B cell (primary cell): Measurements from ENCODE around the gene POU2F3. TPM values are rescaled to one million over a fixed set of nuclear protein-coding genes. Genes with fewer than 3 reads are reported as not detected.

Source experiments
- ATAC-seq: fragments of 200-7000 bp; cut with Tn5 transposase; one replicate; pipeline ENCODE4 v1.10.0; 2021; ENCODE audit warnings: low read depth, mild to moderate bottlenecking, moderate number of reproducible peaks, moderate library complexity
- CTCF ChIA-PET: fragments of 350-600 bp; sonication (Branson Sonifier 250); formaldehyde crosslinking; loops from one replicate; lab custom pipeline; 2021; ENCODE audit warnings: antibody characterized with exemption, inconsistent platforms; lab: Charles Lee
- POLR2A ChIA-PET: fragments of 350-600 bp; sonication (Branson Sonifier 250); formaldehyde crosslinking; loops from one replicate; lab custom pipeline; 2021; ENCODE audit warnings: antibody characterized with exemption; lab: Charles Lee
- DNase-seq: peaks from one replicate; pipeline ENCODE4 v3.0.0; 2013
- H2AFZ ChIP-seq: 2 replicates; pipeline ENCODE4 v1.6.1; 2012; ENCODE audit warnings: mild to moderate bottlenecking, low read depth, low read length; ENCODE audit not compliant: insufficient read depth, poor library complexity, severe bottlenecking
- H3K27ac ChIP-seq, 2 donors: 1 replicate in 1 of 2; 2 replicates in 1 of 2; pipeline ENCODE4 v1.5.1; 2012 to 2013; ENCODE audit warnings: low read length in 2 of 2, mild to moderate bottlenecking in 2 of 2, moderate library complexity in 1 of 2
- H3K27me3 ChIP-seq, 4 experiments: fragments of 200-600 bp in 1 of 4; sonication (generic) in 1 of 4; replicated peaks in 1 of 4; 1 replicate in 2 of 4; 2 replicates in 2 of 4; pipeline versions ENCODE4 v1.6.1 to v1.7.0; 2013 to 2016; ENCODE audit warnings: low read length in 3 of 4, mild to moderate bottlenecking in 2 of 4, mixed read lengths in 1 of 4, moderate library complexity in 1 of 4; ENCODE audit not compliant: insufficient read depth in 4 of 4, control insufficient read depth in 3 of 4; ENCODE audit errors: control extremely low read depth in 1 of 4
- H3K36me3 ChIP-seq, 2 experiments: replicated peaks in 1 of 2; 1 replicate in 1 of 2; 2 replicates in 1 of 2; pipeline versions ENCODE4 v1.6.1 to v1.7.1; 2013; ENCODE audit warnings: low read length in 1 of 2; ENCODE audit not compliant: insufficient read depth in 2 of 2, control insufficient read depth in 1 of 2; ENCODE audit errors: control extremely low read depth in 1 of 2, extremely low read depth in 1 of 2
- H3K4me1 ChIP-seq, 2 donors: fragments of 200-600 bp in 1 of 2; sonication (generic) in 1 of 2; 1 replicate in 1 of 2; 2 replicates in 1 of 2; pipeline versions ENCODE4 v1.5.1 to v1.6.1; 2013 to 2017; ENCODE audit warnings: low read length in 2 of 2; ENCODE audit not compliant: control insufficient read depth in 2 of 2, insufficient read depth in 2 of 2
- H3K4me2 ChIP-seq: replicated peaks from 2 replicates; pipeline ENCODE3; 2012; ENCODE audit warnings: mild to moderate bottlenecking, low read depth, low read length; ENCODE audit not compliant: poor library complexity, severe bottlenecking
- H3K4me3 ChIP-seq, 5 experiments: fragments of 200-600 bp in 1 of 5; sonication (generic) in 1 of 5; 1 replicate in 3 of 5; 2 replicates in 2 of 5; pipeline versions ENCODE4 v1.5.1 to v1.7.0; 2011 to 2016; ENCODE audit warnings: low read length in 4 of 5, mild to moderate bottlenecking in 4 of 5, low read depth in 2 of 5, control low read depth in 1 of 5, moderate library complexity in 1 of 5; ENCODE audit not compliant: insufficient read depth in 1 of 5; ENCODE audit errors: control extremely low read depth in 1 of 5, extremely low read depth in 1 of 5
- H3K79me2 ChIP-seq: fragments of 200-600 bp; sonication (generic); one replicate; pipeline ENCODE4 v1.6.0; 2016; ENCODE audit warnings: low read length; ENCODE audit not compliant: control insufficient read depth, insufficient read depth
- H3K9ac ChIP-seq: fragments of 200-600 bp; sonication (generic); 2 replicates; pipeline ENCODE4 v1.6.1; 2017; ENCODE audit warnings: mild to moderate bottlenecking, low read length, moderate library complexity
- H3K9me3 ChIP-seq, 3 donors: one replicate each; pipeline versions ENCODE4 v1.6.1 to v1.7.1; 2013; ENCODE audit warnings: low read length in 2 of 3; ENCODE audit not compliant: control insufficient read depth in 2 of 3, insufficient read depth in 1 of 3; ENCODE audit errors: control extremely low read depth in 1 of 3
- H4K20me1 ChIP-seq: 2 replicates; pipeline ENCODE4 v1.6.0; 2012; ENCODE audit warnings: mild to moderate bottlenecking, low read length; ENCODE audit not compliant: insufficient read depth, control insufficient read depth, poor library complexity, severe bottlenecking
- H3K27ac Mint-ChIP-seq: one replicate; pipeline ENCODE4 v1.8.0; 2021; ENCODE audit warnings: mixed read lengths
- H3K27me3 Mint-ChIP-seq: one replicate; pipeline ENCODE4 v1.8.0; 2021; ENCODE audit warnings: mixed read lengths
- H3K4me1 Mint-ChIP-seq: one replicate; pipeline ENCODE4 v1.8.0; 2021; ENCODE audit warnings: mixed read lengths
- H3K4me3 Mint-ChIP-seq: one replicate; pipeline ENCODE4 v1.8.0; 2021; ENCODE audit warnings: mixed read lengths
- H3K9me3 Mint-ChIP-seq: one replicate; pipeline ENCODE4 v1.8.0; 2022; ENCODE audit warnings: mixed read lengths; ENCODE audit not compliant: insufficient read depth
- EZH2 ChIP-seq: IDR thresholded peaks from 2 replicates; pipeline ENCODE4 v1.6.1; 2012; ENCODE audit warnings: borderline replicate concordance, low read depth, mild to moderate bottlenecking, moderate library complexity, low read length; ENCODE audit not compliant: insufficient read depth, poor library complexity, severe bottlenecking
- WGBS: methylation state at CpG from one replicate; pipeline ENCODE4 v1.1.5; 2013; ENCODE audit warnings: missing lambda C conversion rate; ENCODE audit not compliant: insufficient coverage; 5-methylcytosine and 5-hydroxymethylcytosine counted together
- intact Hi-C: fragments of 100-400 bp; cut with micrococcal nuclease; formaldehyde crosslinking; loops from one replicate; pipeline ENCODE4 v1.10.0; 2022
- polyA plus RNA-seq: library from polyadenylated mRNA; depleted of rRNA; stranded (reverse); fragments of >200 nt; gene quantifications from 2 replicates; pipeline ENCODE4 v1.2.3, GENCODE V29; 2012
- total RNA-seq, 2 donors: library from RNA; stranded (reverse); fragments of 120-200 nt in 1 of 2; gene quantifications; 1 replicate in 1 of 2; 2 replicates in 1 of 2; pipeline versions ENCODE4 v1.2.3 to v1.2.4, GENCODE V29; 2013 to 2022
- TF ChIP-seq, protein P1 (sequence below): fragments of 200-600 bp; IDR thresholded peaks from one replicate; pipeline ENCODE4 v1.8.0; 2022; ENCODE audit warnings: antibody characterized with exemption, mild to moderate bottlenecking

Gene POU2F3
- total and polyA plus RNA-seq, 2 donors (not counting 1 experiment from before 2014, with no cell fraction given): not detected

DNA sequence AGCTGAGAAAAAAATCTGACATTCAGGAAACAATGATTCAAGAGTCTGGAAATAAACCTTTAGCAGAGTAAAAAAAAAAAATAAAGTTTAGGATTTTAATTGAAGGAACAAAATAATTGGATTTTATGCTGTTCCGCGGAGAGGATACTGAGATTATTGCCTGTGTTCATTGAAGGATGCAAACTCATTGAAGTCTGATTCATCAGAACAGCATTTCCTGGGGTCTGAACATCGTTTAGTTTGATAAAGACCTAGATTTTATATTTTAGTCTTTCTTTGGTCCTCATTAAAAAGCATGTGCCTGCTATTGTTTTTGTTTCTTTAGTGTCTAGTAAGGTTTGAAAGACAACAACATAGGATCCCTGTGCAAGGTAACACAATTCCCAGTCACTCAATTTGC lies 89.6 kb downstream of the POU2F3 start:
- Histone ChIP-seq H3K27me3 (peaks cover 0 to 43% (median 27%) of the 10 kb centered on the region in 4 experiments), H2AFZ (no peak overlapping the region), H3K4me1 (peaks cover 10 to 24% of the 10 kb centered on the region in 2 donors), H3K36me3 (no peaks in the 10 kb centered on the region), H3K4me3 (no peak overlapping the region), H3K9me3 (no peaks in the 10 kb centered on the region), H3K79me2 (no peaks in the 10 kb centered on the region), H3K4me2 (no peak overlapping the region), H4K20me1 (no peaks in the 10 kb centered on the region), H3K27ac (no peak overlapping the region), H3K9ac (no peak overlapping the region)
- no peaks in the 10 kb centered on the region for H3K9me3 Mint-ChIP-seq
- TF ChIP-seq, protein P1, sequence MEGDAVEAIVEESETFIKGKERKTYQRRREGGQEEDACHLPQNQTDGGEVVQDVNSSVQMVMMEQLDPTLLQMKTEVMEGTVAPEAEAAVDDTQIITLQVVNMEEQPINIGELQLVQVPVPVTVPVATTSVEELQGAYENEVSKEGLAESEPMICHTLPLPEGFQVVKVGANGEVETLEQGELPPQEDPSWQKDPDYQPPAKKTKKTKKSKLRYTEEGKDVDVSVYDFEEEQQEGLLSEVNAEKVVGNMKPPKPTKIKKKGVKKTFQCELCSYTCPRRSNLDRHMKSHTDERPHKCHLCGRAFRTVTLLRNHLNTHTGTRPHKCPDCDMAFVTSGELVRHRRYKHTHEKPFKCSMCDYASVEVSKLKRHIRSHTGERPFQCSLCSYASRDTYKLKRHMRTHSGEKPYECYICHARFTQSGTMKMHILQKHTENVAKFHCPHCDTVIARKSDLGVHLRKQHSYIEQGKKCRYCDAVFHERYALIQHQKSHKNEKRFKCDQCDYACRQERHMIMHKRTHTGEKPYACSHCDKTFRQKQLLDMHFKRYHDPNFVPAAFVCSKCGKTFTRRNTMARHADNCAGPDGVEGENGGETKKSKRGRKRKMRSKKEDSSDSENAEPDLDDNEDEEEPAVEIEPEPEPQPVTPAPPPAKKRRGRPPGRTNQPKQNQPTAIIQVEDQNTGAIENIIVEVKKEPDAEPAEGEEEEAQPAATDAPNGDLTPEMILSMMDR: no peak
- TF ChIP-seq EZH2: no peak
- intact Hi-C loops: no loop called here
- H3K27ac Mint-ChIP-seq: no peak overlapping the region
- CTCF ChIA-PET: no interaction called here
- POLR2A ChIA-PET: no interaction called here
- H3K4me3 Mint-ChIP-seq: no peak overlapping the region
- H3K4me1 Mint-ChIP-seq: peaks cover 18% of the 10 kb centered on the region
- peaks cover 66% of the 10 kb centered on the region for H3K27me3 Mint-ChIP-seq
- no peak for DNase-seq
- 100% methylated on average over 2 of the region's 3 CpGs for WGBS
- ATAC-seq: no peak

DNA sequence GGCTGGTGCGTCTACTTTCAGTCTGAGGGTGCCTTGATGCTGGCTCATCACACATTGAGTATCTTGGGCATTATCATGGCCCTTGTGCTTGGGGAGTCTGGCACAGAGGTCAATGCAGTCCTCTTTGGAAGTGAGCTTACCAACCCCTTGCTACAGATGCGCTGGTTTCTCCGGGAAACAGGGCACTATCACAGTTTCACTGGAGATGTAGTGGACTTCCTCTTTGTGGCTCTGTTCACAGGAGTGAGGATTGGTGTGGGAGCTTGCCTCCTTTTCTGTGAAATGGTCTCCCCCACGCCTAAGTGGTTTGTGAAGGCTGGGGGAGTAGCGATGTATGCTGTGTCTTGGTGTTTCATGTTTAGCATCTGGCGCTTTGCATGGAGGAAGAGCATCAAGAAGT lies 90.1 kb downstream of the POU2F3 start:
- H3K27me3 ChIP-seq: peaks cover 0 to 38% (median 22%) of the 10 kb centered on the region in 4 experiments
- Mint-ChIP-seq H3K9me3 (no peaks in the 10 kb centered on the region), H3K27me3 (peaks cover 61% of the 10 kb centered on the region), H3K27ac (no peak overlapping the region), H3K4me3 (no peak overlapping the region), H3K4me1 (peaks cover 17% of the 10 kb centered on the region)
- H3K79me2 ChIP-seq: no peaks in the 10 kb centered on the region
- ChIA-PET POLR2A (no interaction called here), CTCF (no interaction called here)
- no peak overlapping the region for H3K9ac ChIP-seq
- WGBS: 91% methylated on average over 6 of the region's 6 CpGs
- no peak overlapping the region for H2AFZ ChIP-seq
- no peak overlapping the region for H3K27ac ChIP-seq
- no peak for DNase-seq
- H3K9me3 ChIP-seq: no peaks in the 10 kb centered on the region
- H4K20me1 ChIP-seq: no peaks in the 10 kb centered on the region
- no peak overlapping the region for H3K4me2 ChIP-seq
- H3K4me3 ChIP-seq: no peak overlapping the region
- H3K4me1 ChIP-seq: peaks cover 7 to 20% of the 10 kb centered on the region in 2 donors
- no peak for ATAC-seq
- TF ChIP-seq, protein P1: no peak
- no peak for TF ChIP-seq EZH2
- intact Hi-C loops: loop anchor here (10.0 kb wide), 2 partner anchors 95 to 965 kb away; partner anchors contain the start of gene SC5D
- no peaks in the 10 kb centered on the region for H3K36me3 ChIP-seq
